MCF 10A (cell line): Measurements from ENCODE around the gene SPNS3. TPM values are rescaled to one million over a fixed set of nuclear protein-coding genes. Genes with fewer than 3 reads are reported as not detected.
A peak's percentile ranks its signal among the peaks of the same experiment; 100 is the strongest.

ENCODE experiments used
- BruUV-seq: library from RNA; stranded (reverse); fragments of 400-500 nt; replicated peaks from 2 replicates; lab custom pipeline; 2021; lab: Mats Ljungman, UMichigan
- CTCF ChIA-PET: fragments of 300-600 bp; sonication (Branson Sonifier 250); formaldehyde crosslinking; extraction: SDS; loops from one replicate; lab custom pipeline; 2021; ENCODE audit warnings: antibody characterized with exemption, inconsistent platforms; lab: Yijun Ruan, JAX
- POLR2A ChIA-PET: fragments of 300-600, 350-650 bp; sonication (Branson Sonifier 250); formaldehyde crosslinking; extraction: SDS; loops from one replicate; lab custom pipeline; 2020; ENCODE audit warnings: antibody characterized with exemption, inconsistent platforms; lab: Yijun Ruan, JAX
- DNase-seq: peaks from one replicate; pipeline ENCODE4 v3.0.0-alpha.2; 2018; ENCODE audit not compliant: unreplicated experiment
- H3K27ac Mint-ChIP-seq: one replicate; pipeline ENCODE4 v1.8.0; 2022; ENCODE audit warnings: mild to moderate bottlenecking, low read depth, mixed read lengths; ENCODE audit not compliant: unreplicated experiment
- H3K27me3 Mint-ChIP-seq: one replicate; pipeline ENCODE4 v1.8.0; 2022; ENCODE audit warnings: mixed read lengths; ENCODE audit not compliant: insufficient read depth, unreplicated experiment
- H3K36me3 Mint-ChIP-seq: one replicate; pipeline ENCODE4 v1.8.0; 2022; ENCODE audit warnings: mild to moderate bottlenecking, moderate library complexity, mixed read lengths; ENCODE audit not compliant: insufficient read depth, unreplicated experiment
- H3K4me1 Mint-ChIP-seq: one replicate; pipeline ENCODE4 v1.8.0; 2022; ENCODE audit warnings: mixed read lengths; ENCODE audit not compliant: insufficient read depth, unreplicated experiment
- H3K4me3 Mint-ChIP-seq: one replicate; pipeline ENCODE4 v1.8.0; 2022; ENCODE audit warnings: mild to moderate bottlenecking, moderate library complexity, mixed read lengths; ENCODE audit not compliant: unreplicated experiment
- H3K9me3 Mint-ChIP-seq: one replicate; pipeline ENCODE4 v1.8.0; 2022; ENCODE audit warnings: mixed read lengths; ENCODE audit not compliant: unreplicated experiment
- intact Hi-C: fragments of 100-400 bp; cut with micrococcal nuclease; formaldehyde crosslinking; loops from 2 replicates; pipeline ENCODE4 v1.14.1; 2022
- total RNA-seq: library from RNA; stranded (reverse); gene quantifications from 2 replicates; pipeline ENCODE4 v1.2.3, GENCODE V29; 2022
- TF ChIP-seq, protein P1 (sequence below): fragments of 200-600 bp; IDR thresholded peaks from one replicate; pipeline ENCODE4 v1.8.0; 2022; ENCODE audit warnings: antibody characterized with exemption, mild to moderate bottlenecking; ENCODE audit not compliant: unreplicated experiment

The SPNS3 gene
- total RNA-seq, 1 experiment from 2014 or later = not detected

GRCh38 chr17:4417129-4417667, 16.5 kb upstream of the SPNS3 start:
- CTCF ChIA-PET = interaction anchor here (0.6 to 1.6 kb wide), 6 partner anchors 129 to 295 kb away, joined by 3 to 6 read pairs (median 4); no protein-coding TSS in a partner anchor

GRCh38 chr17:4420692-4421131, 13.0 kb upstream of the SPNS3 start:
- Mint-ChIP-seq H3K4me1 (no peaks in the 10 kb centered on the region), H3K27ac (no peak overlapping the region), H3K36me3 (no peaks in the 10 kb centered on the region), H3K9me3 (no peaks in the 10 kb centered on the region), H3K27me3 (no peaks in the 10 kb centered on the region), H3K4me3 (no peak overlapping the region)
- intact Hi-C loops = loop anchor here (1.0 to 5.0 kb wide), 3 partner anchors 102 to 206 kb away; no protein-coding TSS in a partner anchor
- peak; percentile 75 for DNase-seq
- TF ChIP-seq, protein P1, sequence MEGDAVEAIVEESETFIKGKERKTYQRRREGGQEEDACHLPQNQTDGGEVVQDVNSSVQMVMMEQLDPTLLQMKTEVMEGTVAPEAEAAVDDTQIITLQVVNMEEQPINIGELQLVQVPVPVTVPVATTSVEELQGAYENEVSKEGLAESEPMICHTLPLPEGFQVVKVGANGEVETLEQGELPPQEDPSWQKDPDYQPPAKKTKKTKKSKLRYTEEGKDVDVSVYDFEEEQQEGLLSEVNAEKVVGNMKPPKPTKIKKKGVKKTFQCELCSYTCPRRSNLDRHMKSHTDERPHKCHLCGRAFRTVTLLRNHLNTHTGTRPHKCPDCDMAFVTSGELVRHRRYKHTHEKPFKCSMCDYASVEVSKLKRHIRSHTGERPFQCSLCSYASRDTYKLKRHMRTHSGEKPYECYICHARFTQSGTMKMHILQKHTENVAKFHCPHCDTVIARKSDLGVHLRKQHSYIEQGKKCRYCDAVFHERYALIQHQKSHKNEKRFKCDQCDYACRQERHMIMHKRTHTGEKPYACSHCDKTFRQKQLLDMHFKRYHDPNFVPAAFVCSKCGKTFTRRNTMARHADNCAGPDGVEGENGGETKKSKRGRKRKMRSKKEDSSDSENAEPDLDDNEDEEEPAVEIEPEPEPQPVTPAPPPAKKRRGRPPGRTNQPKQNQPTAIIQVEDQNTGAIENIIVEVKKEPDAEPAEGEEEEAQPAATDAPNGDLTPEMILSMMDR = peak; percentile 80
- CTCF ChIA-PET = interaction anchor here (0.6 to 3.5 kb wide), 38 partner anchors 8 to 464 kb away, joined by 3 to 23 read pairs (median 4); partner anchors contain the start of genes GGT6 and SPNS3
- BruUV-seq = no TSS peak
- POLR2A ChIA-PET = interaction anchor here (0.7 to 0.8 kb wide), 2 partner anchors 95 to 101 kb away, joined by 3 read pairs; no protein-coding TSS in a partner anchor

More at GRCh38 chr17:4417129-4417667, 16.5 kb upstream of the SPNS3 start:
- no peaks in the 10 kb centered on the region for H3K36me3 Mint-ChIP-seq
- intact Hi-C loops = no loop called here
- TF ChIP-seq, protein P1 = no peak
- no peaks in the 10 kb centered on the region for H3K9me3 Mint-ChIP-seq
- DNase-seq = no peak
- no peak overlapping the region for H3K27ac Mint-ChIP-seq
- POLR2A ChIA-PET = interaction anchor here (1.2 kb wide), 1 partner anchor 256 kb away, joined by 3 read pairs; no protein-coding TSS in a partner anchor
- H3K4me3 Mint-ChIP-seq = no peak overlapping the region
- no peaks in the 10 kb centered on the region for H3K27me3 Mint-ChIP-seq
- peaks cover 9% of the 10 kb centered on the region for H3K4me1 Mint-ChIP-seq
- BruUV-seq = no TSS peak

- POLR2A ChIA-PET = no interaction called here
Observed at GRCh38 chr17:4422864-4423263, 10.9 kb upstream of the SPNS3 start.

GRCh38 chr17:4425398-4425797, 8.3 kb upstream of the SPNS3 start:
- no TSS peak for BruUV-seq
- H3K27me3 Mint-ChIP-seq = no peaks in the 10 kb centered on the region
- DNase-seq = no peak
- no peaks in the 10 kb centered on the region for H3K4me1 Mint-ChIP-seq
- H3K4me3 Mint-ChIP-seq = no peak overlapping the region
- H3K27ac Mint-ChIP-seq = no peak overlapping the region
- no peaks in the 10 kb centered on the region for H3K36me3 Mint-ChIP-seq
- no peaks in the 10 kb centered on the region for H3K9me3 Mint-ChIP-seq
- ChIA-PET CTCF (interaction anchor here (0.6 to 1.2 kb wide), 3 partner anchors 14 to 201 kb away, joined by 3 to 4 read pairs (median 3); no protein-coding TSS in a partner anchor), POLR2A (no interaction called here)
- intact Hi-C loops = no loop called here
- TF ChIP-seq, protein P1 = no peak

More at GRCh38 chr17:4422864-4423263, 10.9 kb upstream of the SPNS3 start:
- no peak overlapping the region for H3K27ac Mint-ChIP-seq
- H3K36me3 Mint-ChIP-seq = no peaks in the 10 kb centered on the region
- DNase-seq = no peak
- intact Hi-C loops = loop anchor here (5.0 kb wide), 1 partner anchor 99 kb away; no protein-coding TSS in a partner anchor
- no TSS peak for BruUV-seq
- TF ChIP-seq, protein P1 = no peak
- H3K27me3 Mint-ChIP-seq = no peaks in the 10 kb centered on the region
- H3K4me1 Mint-ChIP-seq = no peaks in the 10 kb centered on the region
- H3K4me3 Mint-ChIP-seq = no peak overlapping the region
- CTCF ChIA-PET = interaction anchor here (0.6 to 1.3 kb wide), 4 partner anchors 142 to 656 kb away, joined by 3 to 5 read pairs (median 4); no protein-coding TSS in a partner anchor
- no peaks in the 10 kb centered on the region for H3K9me3 Mint-ChIP-seq
